GM12875 (cell line): Measurements from ENCODE around the gene PBX3.

ENCODE experiments used
- H3K4me3 ChIP-seq: one replicate; pipeline ENCODE4 v1.5.1; 2011; ENCODE audit warnings: low read depth, low read length, control low read depth
- TF ChIP-seq, protein P1 (sequence below): IDR thresholded peaks from 2 replicates; pipeline ENCODE4 v1.5.1; 2011; ENCODE audit warnings: low read depth, mild to moderate bottlenecking, control low read depth, inconsistent platforms, low read length, moderate library complexity, borderline replicate concordance; ENCODE audit not compliant: insufficient read depth

PBX3 gene

DNA sequence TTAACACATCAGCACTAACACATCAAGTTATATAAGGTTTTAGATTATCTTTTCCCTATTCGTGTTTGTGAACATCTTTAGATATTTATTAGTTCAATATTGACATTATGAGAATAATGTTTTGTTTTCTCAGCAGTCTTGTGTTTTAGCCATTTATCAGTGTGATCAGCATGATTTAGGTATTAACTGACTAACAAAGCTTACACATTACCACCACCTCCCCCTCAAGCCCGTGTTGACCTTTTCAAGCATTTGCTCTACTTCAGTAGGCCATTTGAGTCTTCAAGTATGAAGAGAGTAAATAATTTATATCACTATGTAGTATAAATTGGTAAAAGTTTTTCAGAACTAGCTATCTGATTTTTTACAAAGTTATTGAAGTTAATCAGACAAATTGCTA, 6.9 kb downstream of the PBX3 start:
- TF ChIP-seq, protein P1, sequence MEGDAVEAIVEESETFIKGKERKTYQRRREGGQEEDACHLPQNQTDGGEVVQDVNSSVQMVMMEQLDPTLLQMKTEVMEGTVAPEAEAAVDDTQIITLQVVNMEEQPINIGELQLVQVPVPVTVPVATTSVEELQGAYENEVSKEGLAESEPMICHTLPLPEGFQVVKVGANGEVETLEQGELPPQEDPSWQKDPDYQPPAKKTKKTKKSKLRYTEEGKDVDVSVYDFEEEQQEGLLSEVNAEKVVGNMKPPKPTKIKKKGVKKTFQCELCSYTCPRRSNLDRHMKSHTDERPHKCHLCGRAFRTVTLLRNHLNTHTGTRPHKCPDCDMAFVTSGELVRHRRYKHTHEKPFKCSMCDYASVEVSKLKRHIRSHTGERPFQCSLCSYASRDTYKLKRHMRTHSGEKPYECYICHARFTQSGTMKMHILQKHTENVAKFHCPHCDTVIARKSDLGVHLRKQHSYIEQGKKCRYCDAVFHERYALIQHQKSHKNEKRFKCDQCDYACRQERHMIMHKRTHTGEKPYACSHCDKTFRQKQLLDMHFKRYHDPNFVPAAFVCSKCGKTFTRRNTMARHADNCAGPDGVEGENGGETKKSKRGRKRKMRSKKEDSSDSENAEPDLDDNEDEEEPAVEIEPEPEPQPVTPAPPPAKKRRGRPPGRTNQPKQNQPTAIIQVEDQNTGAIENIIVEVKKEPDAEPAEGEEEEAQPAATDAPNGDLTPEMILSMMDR = no peak
- no peak overlapping the region for H3K4me3 ChIP-seq

DNA sequence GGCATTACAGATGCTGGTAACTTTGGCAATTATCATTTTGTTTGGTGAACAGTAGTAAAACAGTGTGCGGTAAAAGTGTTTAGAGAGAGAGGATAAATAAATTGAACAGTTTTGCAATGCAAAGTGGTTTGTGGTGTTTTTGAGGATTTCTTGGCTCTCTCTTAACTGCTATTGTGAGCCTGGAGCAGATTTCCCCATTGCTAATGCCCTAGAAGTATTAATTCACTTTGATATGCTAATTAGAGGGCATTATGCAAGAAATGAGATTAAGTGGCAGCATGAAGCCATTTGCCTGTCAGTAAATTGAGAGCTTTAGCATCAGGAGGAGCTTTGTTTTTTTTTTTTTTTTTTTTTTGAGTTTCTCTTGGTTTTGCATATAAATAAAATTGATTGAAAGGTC, 8.2 kb downstream of the PBX3 start:
- H3K4me3 ChIP-seq = no peak overlapping the region
- TF ChIP-seq, protein P1 = no peak

DNA sequence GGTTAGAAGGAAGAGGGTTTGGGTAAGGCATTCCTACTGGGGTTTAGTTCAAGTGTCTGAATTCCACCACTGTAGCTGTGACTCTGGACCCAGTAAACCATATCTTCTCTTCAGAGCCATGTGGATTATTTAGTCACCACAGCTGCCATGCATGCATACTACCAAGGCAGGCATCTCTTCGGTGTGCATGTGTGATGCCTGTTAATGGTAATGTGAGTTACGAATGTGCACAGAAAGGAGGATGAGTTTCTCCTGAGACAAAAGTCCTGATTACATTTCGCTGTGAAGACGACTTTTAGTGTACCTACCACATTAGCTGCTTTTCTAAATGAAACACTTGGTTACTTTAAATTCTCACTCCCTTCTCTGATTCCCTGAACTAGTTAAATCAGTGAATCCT, 9.3 kb downstream of the PBX3 start:
- TF ChIP-seq, protein P1 = no peak
- no peak overlapping the region for H3K4me3 ChIP-seq

DNA sequence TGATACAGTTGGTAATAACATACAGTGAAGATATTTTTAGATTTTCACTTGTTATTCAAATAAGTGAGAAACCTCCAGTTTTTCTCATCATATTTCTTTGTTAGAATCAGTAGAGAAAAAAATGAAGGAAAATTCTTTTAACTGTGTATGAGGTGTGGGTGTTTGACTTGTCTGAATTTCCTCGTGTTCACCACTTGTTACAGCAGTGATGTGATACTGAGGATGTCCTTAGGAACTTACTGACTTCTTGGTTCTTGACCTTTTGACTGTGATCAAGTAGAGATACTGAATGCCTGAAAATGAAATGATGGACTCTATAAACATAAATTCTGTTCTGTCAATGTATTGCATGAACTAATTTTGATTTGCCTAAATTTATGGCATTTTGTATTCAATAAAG, 10.7 kb downstream of the PBX3 start:
- H3K4me3 ChIP-seq = no peak overlapping the region
- TF ChIP-seq, protein P1 = no peak

DNA sequence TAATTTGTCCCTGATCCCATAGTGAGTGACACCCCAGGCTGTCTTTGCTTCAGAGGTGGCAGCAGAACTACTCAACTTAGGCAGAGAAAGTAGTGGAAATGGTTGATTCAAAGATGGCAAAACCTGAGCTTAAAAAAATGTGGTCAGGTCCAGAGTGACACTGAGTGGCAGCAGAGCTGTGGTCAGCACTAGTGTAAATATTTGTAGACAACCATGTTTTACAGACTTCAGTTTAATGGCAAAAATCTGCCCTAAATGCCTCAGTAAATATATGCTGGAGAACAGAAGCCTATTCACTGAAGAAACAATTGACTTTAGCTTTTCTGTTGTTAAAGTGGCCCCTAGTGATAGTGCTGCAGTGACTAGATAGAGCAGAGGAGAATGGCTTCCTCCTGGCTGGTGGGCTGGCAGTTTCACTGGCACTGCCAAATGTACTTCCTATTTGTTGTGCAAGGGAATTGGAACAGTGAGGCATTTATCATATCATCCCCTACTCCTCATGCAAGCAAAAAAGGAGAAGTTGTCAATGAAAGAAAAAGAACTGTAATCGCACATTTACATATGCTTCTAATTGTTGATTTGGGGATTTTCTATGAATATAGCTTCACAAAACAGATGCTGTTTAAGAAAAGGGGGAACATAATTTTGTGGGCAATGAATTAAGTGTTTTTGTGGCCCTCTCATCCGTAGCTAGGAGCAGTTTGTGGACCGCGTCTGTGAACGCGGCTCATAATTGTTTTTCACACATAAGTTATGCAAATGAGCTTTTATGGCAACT, 12.0 kb downstream of the PBX3 start:
- no peak overlapping the region for H3K4me3 ChIP-seq
- TF ChIP-seq, protein P1 = no peak

DNA sequence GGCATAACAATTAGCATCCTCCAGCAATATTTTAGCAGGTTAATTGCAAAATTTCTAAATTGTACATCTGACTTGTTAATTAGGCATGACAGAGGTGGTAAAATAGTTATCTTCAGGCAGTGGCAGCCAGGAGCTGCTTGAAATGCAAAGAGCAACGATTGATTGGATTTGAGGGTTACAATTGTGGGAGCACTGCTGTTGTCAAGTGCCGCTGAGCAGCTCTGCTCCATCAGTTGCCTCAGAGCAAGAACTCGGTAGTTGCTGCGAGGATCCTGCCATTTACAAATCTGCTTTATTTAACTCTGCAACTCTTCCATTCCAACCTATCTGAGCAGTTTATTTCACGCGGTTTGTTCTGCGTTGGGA, 12.6 kb downstream of the PBX3 start:
- peak overlapping the region; percentile 27 for H3K4me3 ChIP-seq
- TF ChIP-seq, protein P1 = no peak

DNA sequence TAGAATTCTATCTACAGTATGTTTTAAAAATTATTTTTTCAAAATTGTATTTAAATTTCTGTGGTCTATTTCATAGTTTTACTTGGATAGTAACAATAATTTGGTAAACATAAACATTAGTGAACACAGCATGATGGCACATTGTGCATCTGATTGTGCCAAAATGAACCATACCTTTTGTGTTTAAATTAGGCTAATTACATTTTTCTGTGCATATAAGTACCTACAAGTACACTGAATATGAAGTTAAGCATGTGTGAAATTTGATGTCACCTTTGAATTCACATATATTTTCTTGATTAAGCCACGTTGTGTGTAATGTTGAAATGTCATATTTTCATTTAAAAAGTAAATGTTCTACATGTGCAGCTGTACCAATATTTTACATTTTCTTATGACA, 13.4 kb downstream of the PBX3 start:
- H3K4me3 ChIP-seq = no peak overlapping the region
- TF ChIP-seq, protein P1 = no peak
